OCI-LY1 (cell line): Measurements from ENCODE around the gene ZCCHC14.

Experiments
- EZH2 ChIP-seq: fragments of 200-600 bp; sonication (generic), shearing (Covaris generic); IDR thresholded peaks from 2 replicates; pipeline ENCODE4 v1.8.0; 2017; ENCODE audit warnings: borderline replicate concordance, mixed run types, mild to moderate bottlenecking, antibody characterized with exemption, low read length, moderate library complexity, mixed read lengths
- TF ChIP-seq, protein P1 (sequence below): fragments of 200-600 bp; sonication (generic), shearing (Covaris generic); IDR thresholded peaks from 2 replicates; pipeline ENCODE4 v1.5.1; 2017; ENCODE audit warnings: mild to moderate bottlenecking, antibody characterized with exemption, low read length, moderate library complexity, mixed read lengths

DNA sequence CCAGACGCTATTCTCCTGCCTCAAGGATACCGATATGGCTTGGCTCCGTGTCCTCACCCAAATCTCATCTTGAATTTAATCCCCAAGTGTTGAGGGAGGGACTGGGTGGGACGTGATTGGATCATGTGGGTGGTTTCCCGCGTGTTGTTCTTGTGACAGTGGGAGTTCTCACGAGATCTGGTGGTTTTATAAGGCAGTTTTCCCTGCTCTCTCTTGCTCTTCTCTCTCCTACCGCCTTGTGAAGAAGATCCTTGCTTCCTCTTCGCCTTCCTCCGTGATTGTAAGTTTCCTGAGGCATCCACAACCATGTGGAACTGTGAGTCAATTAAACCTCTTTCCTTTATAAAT is 43.9 kb upstream of the ZCCHC14 start:
- TF ChIP-seq, protein P1, sequence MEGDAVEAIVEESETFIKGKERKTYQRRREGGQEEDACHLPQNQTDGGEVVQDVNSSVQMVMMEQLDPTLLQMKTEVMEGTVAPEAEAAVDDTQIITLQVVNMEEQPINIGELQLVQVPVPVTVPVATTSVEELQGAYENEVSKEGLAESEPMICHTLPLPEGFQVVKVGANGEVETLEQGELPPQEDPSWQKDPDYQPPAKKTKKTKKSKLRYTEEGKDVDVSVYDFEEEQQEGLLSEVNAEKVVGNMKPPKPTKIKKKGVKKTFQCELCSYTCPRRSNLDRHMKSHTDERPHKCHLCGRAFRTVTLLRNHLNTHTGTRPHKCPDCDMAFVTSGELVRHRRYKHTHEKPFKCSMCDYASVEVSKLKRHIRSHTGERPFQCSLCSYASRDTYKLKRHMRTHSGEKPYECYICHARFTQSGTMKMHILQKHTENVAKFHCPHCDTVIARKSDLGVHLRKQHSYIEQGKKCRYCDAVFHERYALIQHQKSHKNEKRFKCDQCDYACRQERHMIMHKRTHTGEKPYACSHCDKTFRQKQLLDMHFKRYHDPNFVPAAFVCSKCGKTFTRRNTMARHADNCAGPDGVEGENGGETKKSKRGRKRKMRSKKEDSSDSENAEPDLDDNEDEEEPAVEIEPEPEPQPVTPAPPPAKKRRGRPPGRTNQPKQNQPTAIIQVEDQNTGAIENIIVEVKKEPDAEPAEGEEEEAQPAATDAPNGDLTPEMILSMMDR: no peak
- no peak for TF ChIP-seq EZH2
